Brain (organoid and tissue), 1 donor: Measurements from ENCODE around the gene MAGEA10. TPM values are rescaled to one million over a fixed set of nuclear protein-coding genes. Genes with fewer than 3 reads are reported as not detected.

Experiments used
- polyA plus RNA-seq: library from polyadenylated mRNA; stranded (reverse); fragments of 350-450 nt; fragmentation: Illumina TruSeq; extraction: RNeasy Lipid Tissue Mini Kit (QIAGEN cat#74804); gene quantifications from one replicate; pipeline ENCODE4 v1.2.3, GENCODE V29; 2015; ENCODE audit warnings: low read depth, low replicate concordance; ENCODE audit not compliant: insufficient read depth

MAGEA10 gene
- polyA plus RNA-seq, 1 donor from 2014 or later, result not detected

Other genes with a start within 250 kb of the MAGEA10 start
- not detected for gene MAGEA4, start 225.7 kb downstream of the MAGEA10 start, polyA plus RNA-seq
- 0.22 TPM for gene GABRE, start 163.9 kb downstream of the MAGEA10 start, polyA plus RNA-seq